ENCODE data around the gene GPD1.

GPD1 gene

DNA sequence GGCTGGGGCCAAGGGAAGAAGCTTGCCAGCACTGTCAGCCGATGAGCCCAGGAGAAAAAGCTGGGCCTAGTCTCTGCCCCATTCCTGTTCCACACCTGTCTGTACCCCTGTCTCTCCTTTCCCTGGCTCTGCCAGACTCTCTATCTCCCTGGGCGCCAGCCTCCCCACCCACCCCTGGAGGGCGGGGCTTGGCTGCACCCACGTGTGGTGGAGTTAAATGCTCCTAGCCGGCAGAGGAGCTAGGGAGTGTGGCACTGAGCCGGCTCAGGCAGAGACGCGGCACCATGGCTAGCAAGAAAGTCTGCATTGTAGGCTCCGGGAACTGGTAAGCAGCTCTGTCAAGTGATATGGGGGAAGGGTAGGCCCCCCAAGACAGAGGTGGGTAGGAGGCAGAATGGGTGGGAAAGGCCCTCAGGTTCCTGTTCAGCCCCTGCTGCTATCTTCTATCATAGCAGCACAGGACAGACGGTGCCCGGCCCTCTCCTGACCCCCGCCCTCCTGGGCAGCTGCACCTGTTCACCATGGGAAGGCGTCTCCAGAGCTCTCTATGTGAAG is at the start of gene GPD1:
GPD1 (plus strand) TSS at position 242 of the 555 bp plus-strand sequence; CDS start at position 285, 43 bp downstream.
- peaks cover 0 to 3% (median 0%) of the 10 kb centered on the region in 5 donors for H3K9me3 ChIP-seq (ENCODE audit: control insufficient read depth in 5 of 5, low read length in 5 of 5)
- peaks cover 26 to 77% (median 71%) of the 10 kb centered on the region in 5 donors for H3K4me1 ChIP-seq (ENCODE audit: control insufficient read depth in 5 of 5, insufficient read depth in 5 of 5, low read length in 5 of 5)
- peaks cover 0 to 51% (median 40%) of the 10 kb centered on the region in 5 donors for H3K36me3 ChIP-seq (ENCODE audit: control insufficient read depth in 5 of 5, insufficient read depth in 5 of 5, low read length in 5 of 5)
- peak within 1 kb of the TSS; percentile 76 to 100 (median 79) for H3K9ac ChIP-seq (ENCODE audit: low read length in 5 of 5)
- H3K27me3 ChIP-seq (ENCODE audit: control insufficient read depth in 5 of 5, insufficient read depth in 4 of 5, low read length in 5 of 5): peaks cover 0 to 5% (median 0%) of the 10 kb centered on the region in 5 donors
- peak within 1 kb of the TSS; percentile 64 to 97 (median 77) for H3K4me3 ChIP-seq (ENCODE audit: low read depth in 1 of 5, low read length in 5 of 5)
- peak within 1 kb of the TSS; percentile 92 for H3K27ac ChIP-seq (ENCODE audit: low read depth, low read length)

DNA sequence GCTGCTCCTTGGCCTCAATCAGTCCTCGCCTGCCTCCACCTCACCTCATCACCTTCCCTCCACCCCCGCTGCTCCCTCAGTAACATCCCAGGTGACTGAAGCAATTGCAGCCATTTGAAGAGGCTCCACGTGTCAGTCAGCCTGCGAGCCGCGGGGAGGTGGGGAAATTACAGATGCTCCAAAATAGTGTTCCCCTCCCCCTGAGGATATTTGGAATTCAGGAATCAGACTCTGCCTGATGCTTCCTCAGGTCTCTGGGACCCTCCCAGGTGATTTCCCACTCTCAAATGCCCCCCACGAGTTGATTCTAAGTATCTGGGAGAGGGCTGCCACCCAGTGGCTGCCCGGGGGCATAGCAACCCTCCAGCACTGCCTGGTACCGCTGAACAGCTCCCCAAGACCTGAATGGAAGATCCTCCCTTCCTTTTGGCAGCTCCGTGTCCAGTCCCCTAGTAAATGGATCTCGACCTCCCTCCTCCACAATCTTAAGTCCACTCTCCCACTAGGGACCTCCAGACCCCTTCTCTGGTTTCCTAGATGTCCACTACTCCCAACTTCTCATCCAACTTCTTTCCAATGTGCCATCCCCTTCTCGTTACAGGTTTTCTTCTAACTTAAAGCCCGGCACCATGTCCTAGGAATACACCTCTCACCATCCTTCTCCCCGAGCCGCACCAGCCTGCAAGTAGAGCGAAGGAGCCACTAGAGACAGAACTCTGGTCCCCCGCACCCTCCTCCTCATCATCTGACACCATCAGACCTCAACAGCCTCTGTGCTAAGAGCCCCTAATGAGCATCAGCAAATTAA is 47.8 kb upstream of the GPD1 start:
- Histone ChIP-seq H3K9me3 (ENCODE audit: control insufficient read depth in 5 of 5, low read length in 5 of 5) (no peaks in the 10 kb centered on the region), H3K36me3 (ENCODE audit: control insufficient read depth in 5 of 5, insufficient read depth in 5 of 5, low read length in 5 of 5) (no peaks in the 10 kb centered on the region), H3K4me1 (ENCODE audit: control insufficient read depth in 5 of 5, insufficient read depth in 5 of 5, low read length in 5 of 5) (peaks cover 1 to 39% (median 20%) of the 10 kb centered on the region in 5 donors), H3K9ac (ENCODE audit: low read length in 5 of 5) (no peak overlapping the region), H3K4me3 (ENCODE audit: low read depth in 1 of 5, low read length in 5 of 5) (peak overlapping the region in 1 of 5 donors; percentile 37), H3K27me3 (ENCODE audit: control insufficient read depth in 5 of 5, insufficient read depth in 4 of 5, low read length in 5 of 5) (peaks cover 3 to 15% (median 5%) of the 10 kb centered on the region in 5 donors), H3K27ac (ENCODE audit: low read depth, low read length) (no peak overlapping the region)

DNA sequence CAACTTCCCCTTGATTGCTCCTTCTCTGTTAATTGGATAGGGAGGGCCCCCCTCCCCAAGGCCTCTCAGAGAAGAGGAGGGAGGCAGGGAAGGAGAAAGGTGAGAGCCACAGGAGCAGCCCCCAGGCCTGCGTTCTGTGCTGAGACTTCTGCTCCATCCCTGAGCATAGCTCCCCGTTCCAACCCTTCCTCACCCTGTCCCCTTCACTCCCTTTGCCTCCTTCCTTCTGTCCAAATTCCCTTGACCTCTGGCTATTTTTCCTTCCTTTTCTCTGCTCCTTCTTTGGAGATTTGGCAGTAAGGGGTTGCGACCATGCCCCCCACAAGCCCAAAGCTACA is 47.2 kb upstream of the GPD1 start:
- Histone ChIP-seq H3K4me3 (ENCODE audit: low read depth in 1 of 5, low read length in 5 of 5) (peak overlapping the region; percentile 61 to 83 (median 73)), H3K9ac (ENCODE audit: low read length in 5 of 5) (peak overlapping the region in 1 of 5 donors; percentile 23)

DNA sequence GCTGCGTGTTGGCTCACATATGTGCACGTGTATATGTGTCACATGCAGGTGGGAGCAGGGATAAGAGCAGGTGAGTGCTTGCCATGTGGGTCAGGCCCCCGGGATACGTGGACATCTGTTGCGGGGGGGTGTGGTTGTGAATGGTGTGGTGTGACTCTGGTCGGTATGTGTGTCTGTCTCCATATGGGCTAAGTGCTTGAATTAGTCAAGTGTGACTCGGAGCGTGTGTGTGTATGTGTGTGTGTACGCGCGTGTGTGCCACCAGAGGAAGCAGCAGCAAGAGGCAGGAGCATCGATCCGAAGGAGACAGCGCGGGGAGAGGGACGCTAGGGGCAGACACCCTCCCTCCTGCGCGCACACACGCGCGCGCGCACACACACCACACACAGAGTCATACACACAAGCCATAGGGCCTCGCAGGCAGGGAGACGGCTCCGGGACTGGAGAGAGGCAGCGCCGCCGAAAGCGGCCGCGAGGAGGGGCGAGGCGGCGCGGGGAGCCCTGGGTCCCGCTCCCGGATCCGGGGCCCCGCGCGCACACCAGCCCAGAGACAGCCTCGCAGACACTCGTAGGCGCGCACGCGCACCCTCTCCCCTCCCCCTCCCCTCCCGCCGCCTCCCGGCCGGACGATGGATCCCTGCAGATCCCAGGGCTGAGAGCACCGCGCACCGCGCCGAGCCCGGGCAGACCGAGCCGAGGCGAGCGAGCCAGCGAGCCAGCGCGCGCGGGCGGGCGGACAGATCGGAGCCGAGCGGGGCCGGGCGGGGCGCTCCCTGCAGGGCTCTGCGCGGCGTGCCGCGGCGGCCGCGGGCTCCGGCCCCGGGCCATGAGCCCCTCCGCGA is 46.6 kb upstream of the GPD1 start, which contains the start of gene ASIC1:
ASIC1 (plus strand) TSS at position 597 of the 842 bp plus-strand sequence. CDS start 1,171 bp downstream, outside the sequence.
- H3K4me3 ChIP-seq (ENCODE audit: low read depth in 1 of 5, low read length in 5 of 5): peak within 1 kb of the TSS; percentile 61 to 83 (median 73)
- H3K9me3 ChIP-seq (ENCODE audit: control insufficient read depth in 5 of 5, low read length in 5 of 5): no peaks in the 10 kb centered on the region
- no peak within 1 kb of the TSS for H3K27ac ChIP-seq (ENCODE audit: low read depth, low read length)
- H3K27me3 ChIP-seq (ENCODE audit: control insufficient read depth in 5 of 5, insufficient read depth in 4 of 5, low read length in 5 of 5): peaks cover 3 to 15% (median 5%) of the 10 kb centered on the region in 5 donors
- peaks cover 4 to 50% (median 29%) of the 10 kb centered on the region in 5 donors for H3K4me1 ChIP-seq (ENCODE audit: control insufficient read depth in 5 of 5, insufficient read depth in 5 of 5, low read length in 5 of 5)
- H3K36me3 ChIP-seq (ENCODE audit: control insufficient read depth in 5 of 5, insufficient read depth in 5 of 5, low read length in 5 of 5): no peaks in the 10 kb centered on the region
- peak within 1 kb of the TSS in 2 of 5 donors; percentile 23 to 74 for H3K9ac ChIP-seq (ENCODE audit: low read length in 5 of 5)

More for the DNA sequence above, 47.2 kb upstream of the GPD1 start:
- peaks cover 3 to 15% (median 5%) of the 10 kb centered on the region in 5 donors for H3K27me3 ChIP-seq (ENCODE audit: control insufficient read depth in 5 of 5, insufficient read depth in 4 of 5, low read length in 5 of 5)
- H3K4me1 ChIP-seq (ENCODE audit: control insufficient read depth in 5 of 5, insufficient read depth in 5 of 5, low read length in 5 of 5): peaks cover 4 to 44% (median 26%) of the 10 kb centered on the region in 5 donors
- H3K9me3 ChIP-seq (ENCODE audit: control insufficient read depth in 5 of 5, low read length in 5 of 5): no peaks in the 10 kb centered on the region
- H3K27ac ChIP-seq (ENCODE audit: low read depth, low read length): no peak overlapping the region
- no peaks in the 10 kb centered on the region for H3K36me3 ChIP-seq (ENCODE audit: control insufficient read depth in 5 of 5, insufficient read depth in 5 of 5, low read length in 5 of 5)

DNA sequence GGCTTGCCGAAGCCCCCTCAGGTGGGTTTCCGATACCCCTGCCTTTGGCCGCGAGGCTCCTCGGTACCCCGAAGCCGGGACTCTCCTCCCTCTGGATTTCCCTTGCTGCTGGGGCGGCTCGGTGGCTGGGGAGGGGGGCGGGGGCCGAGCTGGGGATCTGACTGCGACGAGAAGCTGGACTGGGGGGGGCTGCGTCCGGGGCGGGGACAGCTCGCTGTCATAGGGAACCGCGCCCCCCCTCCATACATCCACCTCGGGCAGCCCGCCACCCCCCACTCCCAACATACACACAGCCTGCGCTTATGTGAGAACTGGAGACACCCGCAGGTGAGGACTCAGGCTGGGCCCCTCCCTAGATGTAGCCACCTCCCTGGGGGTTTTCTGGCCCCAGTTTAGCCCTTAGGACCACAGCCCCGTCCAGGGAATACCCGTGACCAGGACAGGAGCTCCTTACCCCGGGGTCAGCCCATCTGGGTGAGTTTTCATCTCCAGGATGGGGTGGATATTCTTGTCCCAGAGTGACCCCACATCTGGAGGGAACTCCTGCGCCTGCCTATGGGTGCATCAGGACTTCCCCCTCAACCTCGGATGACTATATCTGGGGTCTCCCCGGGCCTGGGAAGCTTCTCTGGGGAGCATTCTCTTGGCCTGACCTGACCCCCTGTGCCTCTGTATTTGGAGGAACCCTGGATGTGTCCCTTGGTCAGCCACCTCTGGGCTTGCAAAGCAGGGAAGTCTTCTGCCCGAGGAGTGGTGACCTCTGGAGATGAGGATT is 45.7 kb upstream of the GPD1 start:
- Histone ChIP-seq H3K36me3 (ENCODE audit: control insufficient read depth in 5 of 5, insufficient read depth in 5 of 5, low read length in 5 of 5) (no peaks in the 10 kb centered on the region), H3K4me3 (ENCODE audit: low read depth in 1 of 5, low read length in 5 of 5) (peak overlapping the region in 4 of 5 donors; percentile 31 to 81 (median 70)), H3K4me1 (ENCODE audit: control insufficient read depth in 5 of 5, insufficient read depth in 5 of 5, low read length in 5 of 5) (peaks cover 4 to 54% (median 29%) of the 10 kb centered on the region in 5 donors), H3K27ac (ENCODE audit: low read depth, low read length) (no peak overlapping the region), H3K9ac (ENCODE audit: low read length in 5 of 5) (no peak overlapping the region), H3K27me3 (ENCODE audit: control insufficient read depth in 5 of 5, insufficient read depth in 4 of 5, low read length in 5 of 5) (peaks cover 3 to 14% (median 5%) of the 10 kb centered on the region in 5 donors), H3K9me3 (ENCODE audit: control insufficient read depth in 5 of 5, low read length in 5 of 5) (no peaks in the 10 kb centered on the region)

DNA sequence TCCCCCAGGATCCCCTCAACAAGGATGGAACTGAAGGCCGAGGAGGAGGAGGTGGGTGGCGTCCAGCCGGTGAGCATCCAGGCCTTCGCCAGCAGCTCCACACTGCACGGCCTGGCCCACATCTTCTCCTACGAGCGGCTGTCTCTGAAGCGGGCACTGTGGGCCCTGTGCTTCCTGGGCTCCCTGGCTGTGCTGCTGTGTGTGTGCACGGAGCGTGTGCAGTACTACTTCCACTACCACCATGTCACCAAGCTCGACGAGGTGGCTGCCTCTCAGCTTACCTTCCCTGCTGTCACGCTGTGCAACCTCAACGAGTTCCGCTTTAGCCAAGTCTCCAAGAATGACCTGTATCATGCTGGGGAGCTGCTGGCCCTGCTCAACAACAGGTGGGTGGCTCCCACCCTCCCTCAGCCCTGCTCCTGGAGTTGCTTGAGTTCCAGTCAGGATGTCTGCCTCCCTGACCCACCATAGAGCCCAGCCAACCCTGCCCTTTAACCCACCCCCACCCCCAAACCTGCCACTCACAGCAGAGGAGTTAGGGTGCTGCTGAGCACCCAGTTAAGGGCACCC is 45.0 kb upstream of the GPD1 start:
- H3K27me3 ChIP-seq (ENCODE audit: control insufficient read depth in 5 of 5, insufficient read depth in 4 of 5, low read length in 5 of 5): peaks cover 3 to 12% (median 5%) of the 10 kb centered on the region in 5 donors
- peaks cover 4 to 51% (median 29%) of the 10 kb centered on the region in 5 donors for H3K4me1 ChIP-seq (ENCODE audit: control insufficient read depth in 5 of 5, insufficient read depth in 5 of 5, low read length in 5 of 5)
- H3K4me3 ChIP-seq (ENCODE audit: low read depth in 1 of 5, low read length in 5 of 5): no peak overlapping the region
- H3K27ac ChIP-seq (ENCODE audit: low read depth, low read length): no peak overlapping the region
- H3K36me3 ChIP-seq (ENCODE audit: control insufficient read depth in 5 of 5, insufficient read depth in 5 of 5, low read length in 5 of 5): no peaks in the 10 kb centered on the region
- no peaks in the 10 kb centered on the region for H3K9me3 ChIP-seq (ENCODE audit: control insufficient read depth in 5 of 5, low read length in 5 of 5)
- H3K9ac ChIP-seq (ENCODE audit: low read length in 5 of 5): no peak overlapping the region

DNA sequence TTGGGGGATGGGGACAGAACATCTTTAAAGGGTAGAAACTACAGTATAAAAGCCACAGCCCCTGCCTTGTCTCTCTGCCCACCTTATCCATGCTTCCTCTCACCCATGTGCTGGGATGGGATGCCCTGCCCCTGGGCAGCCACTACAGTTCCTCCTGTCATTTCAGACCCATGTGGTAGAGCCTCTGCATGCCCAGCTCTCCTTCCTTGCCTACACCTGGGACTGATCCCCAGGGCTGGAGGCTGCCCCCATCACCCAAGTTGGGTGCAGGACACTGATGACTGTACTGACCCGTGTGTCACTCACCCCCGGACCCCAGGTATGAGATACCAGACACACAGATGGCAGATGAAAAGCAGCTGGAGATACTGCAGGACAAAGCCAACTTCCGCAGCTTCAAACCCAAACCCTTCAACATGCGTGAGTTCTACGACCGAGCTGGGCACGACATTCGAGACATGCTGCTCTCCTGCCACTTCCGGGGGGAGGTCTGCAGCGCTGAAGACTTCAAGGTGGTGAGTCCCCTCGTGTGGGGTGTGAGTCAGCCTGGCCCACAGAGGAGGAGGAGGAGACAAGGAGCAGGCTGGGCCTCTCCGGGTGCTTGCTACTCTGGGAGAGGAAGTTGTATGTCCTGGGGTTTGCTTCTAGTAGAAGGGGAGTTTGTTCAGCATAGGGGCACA is 44.2 kb upstream of the GPD1 start:
- Histone ChIP-seq H3K36me3 (ENCODE audit: control insufficient read depth in 5 of 5, insufficient read depth in 5 of 5, low read length in 5 of 5) (no peaks in the 10 kb centered on the region), H3K4me1 (ENCODE audit: control insufficient read depth in 5 of 5, insufficient read depth in 5 of 5, low read length in 5 of 5) (peaks cover 4 to 51% (median 29%) of the 10 kb centered on the region in 5 donors), H3K27ac (ENCODE audit: low read depth, low read length) (no peak overlapping the region), H3K27me3 (ENCODE audit: control insufficient read depth in 5 of 5, insufficient read depth in 4 of 5, low read length in 5 of 5) (peaks cover 3 to 12% (median 5%) of the 10 kb centered on the region in 5 donors), H3K9me3 (ENCODE audit: control insufficient read depth in 5 of 5, low read length in 5 of 5) (no peaks in the 10 kb centered on the region), H3K9ac (ENCODE audit: low read length in 5 of 5) (no peak overlapping the region), H3K4me3 (ENCODE audit: low read depth in 1 of 5, low read length in 5 of 5) (no peak overlapping the region)

DNA sequence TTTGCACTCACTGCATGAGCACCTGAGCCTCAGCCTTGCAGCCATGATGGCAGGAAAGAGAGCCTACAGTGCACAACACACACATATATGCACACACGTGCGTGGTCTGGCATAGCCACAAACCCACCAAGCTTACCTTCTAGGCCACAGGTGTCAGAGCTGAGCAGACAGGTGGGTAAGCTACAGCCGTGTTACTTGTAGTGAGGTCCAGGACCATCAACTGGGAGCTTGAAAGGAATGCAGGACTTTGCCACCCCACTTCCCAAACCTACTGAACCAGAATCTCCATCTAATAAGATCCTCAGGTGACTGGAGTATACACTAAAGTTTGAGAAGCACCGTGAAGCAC is 43.7 kb upstream of the GPD1 start:
- Histone ChIP-seq H3K36me3 (ENCODE audit: control insufficient read depth in 5 of 5, insufficient read depth in 5 of 5, low read length in 5 of 5) (no peaks in the 10 kb centered on the region), H3K4me1 (ENCODE audit: control insufficient read depth in 5 of 5, insufficient read depth in 5 of 5, low read length in 5 of 5) (peaks cover 4 to 51% (median 29%) of the 10 kb centered on the region in 5 donors), H3K9ac (ENCODE audit: low read length in 5 of 5) (no peak overlapping the region), H3K4me3 (ENCODE audit: low read depth in 1 of 5, low read length in 5 of 5) (no peak overlapping the region), H3K27me3 (ENCODE audit: control insufficient read depth in 5 of 5, insufficient read depth in 4 of 5, low read length in 5 of 5) (peaks cover 3 to 12% (median 5%) of the 10 kb centered on the region in 5 donors), H3K9me3 (ENCODE audit: control insufficient read depth in 5 of 5, low read length in 5 of 5) (no peaks in the 10 kb centered on the region), H3K27ac (ENCODE audit: low read depth, low read length) (no peak overlapping the region)

All from subcutaneous abdominal adipose tissue (tissue), 5 donors.